H9 (cell line): Measurements from ENCODE around the gene INSIG1. TPM values are rescaled to one million over a fixed set of nuclear protein-coding genes. Genes with fewer than 3 reads are reported as not detected.

Experiments
- DNase-seq: peaks from one replicate; pipeline ENCODE4 v3.0.0-alpha.2; 2017
- H2AFZ ChIP-seq: one replicate; pipeline ENCODE4 v1.6.1; 2013; ENCODE audit warnings: mild to moderate bottlenecking, low read length, control low read depth, moderate library complexity
- H2AK5ac ChIP-seq: 2 replicates; pipeline ENCODE4 v1.6.1; 2013; ENCODE audit warnings: low read length, control low read depth, mixed read lengths; ENCODE audit not compliant: insufficient read length
- H2BK120ac ChIP-seq: one replicate; pipeline ENCODE4 v1.6.1; 2013; ENCODE audit warnings: low read depth, mild to moderate bottlenecking, low read length, control low read depth, inconsistent platforms; ENCODE audit not compliant: poor library complexity, severe bottlenecking
- H2BK12ac ChIP-seq: 2 replicates; pipeline ENCODE4 v1.6.1; 2013; ENCODE audit warnings: low read length, control low read depth, mixed read lengths, low read depth; ENCODE audit not compliant: insufficient read length
- H2BK15ac ChIP-seq: 2 replicates; pipeline ENCODE4 v1.6.1; 2013; ENCODE audit warnings: low read depth, low read length, control low read depth
- H2BK20ac ChIP-seq: one replicate; pipeline ENCODE4 v1.6.1; 2013; ENCODE audit warnings: low read depth, mild to moderate bottlenecking, low read length, control low read depth, inconsistent platforms; ENCODE audit not compliant: poor library complexity, severe bottlenecking
- H2BK5ac ChIP-seq: 2 replicates; pipeline ENCODE4 v1.6.1; 2013; ENCODE audit warnings: low read length, control low read depth, mixed read lengths; ENCODE audit not compliant: insufficient read length
- H3K14ac ChIP-seq: 2 replicates; pipeline ENCODE4 v1.6.1; 2013; ENCODE audit warnings: low read length, control low read depth; ENCODE audit not compliant: insufficient read depth
- H3K18ac ChIP-seq: 2 replicates; pipeline ENCODE4 v1.6.1; 2013; ENCODE audit warnings: low read depth, mild to moderate bottlenecking, mixed read lengths, low read length, control low read depth; ENCODE audit not compliant: insufficient read length
- H3K23ac ChIP-seq: 2 replicates; pipeline ENCODE4 v1.6.1; 2013; ENCODE audit warnings: low read length, control low read depth, mixed read lengths, low read depth; ENCODE audit not compliant: insufficient read length
- H3K23me2 ChIP-seq: 2 replicates; pipeline ENCODE4 v1.6.1; 2013; ENCODE audit warnings: low read depth, mild to moderate bottlenecking, mixed read lengths, low read length, control low read depth; ENCODE audit not compliant: insufficient read length, poor library complexity, severe bottlenecking
- H3K27ac ChIP-seq: 2 replicates; pipeline ENCODE4 v1.5.1; 2013; ENCODE audit warnings: low read length, control low read depth, mixed read lengths, low read depth; ENCODE audit not compliant: insufficient read length
- H3K27me3 ChIP-seq: 2 replicates; pipeline ENCODE4 v1.6.1; 2013; ENCODE audit warnings: low read length, control low read depth, inconsistent platforms; ENCODE audit not compliant: insufficient read depth
- H3K4ac ChIP-seq: 2 replicates; pipeline ENCODE4 v1.6.1; 2013; ENCODE audit warnings: low read depth, mild to moderate bottlenecking, control low read depth, inconsistent platforms, low read length, moderate library complexity
- H3K4me1 ChIP-seq: 2 replicates; pipeline ENCODE4 v1.6.1; 2013; ENCODE audit warnings: low read length, control low read depth, inconsistent platforms; ENCODE audit not compliant: insufficient read depth
- H3K4me2 ChIP-seq: 2 replicates; pipeline ENCODE4 v1.6.1; 2013; ENCODE audit warnings: low read length, control low read depth, mixed read lengths; ENCODE audit not compliant: insufficient read length, insufficient read depth
- H3K56ac ChIP-seq: 2 replicates; pipeline ENCODE4 v1.6.1; 2013; ENCODE audit warnings: low read depth, mild to moderate bottlenecking, mixed read lengths, low read length, control low read depth; ENCODE audit not compliant: insufficient read length
- H3K79me1 ChIP-seq: 2 replicates; pipeline ENCODE4 v1.6.1; 2013; ENCODE audit warnings: low read depth, mild to moderate bottlenecking, moderate library complexity, low read length, control low read depth, inconsistent platforms; ENCODE audit not compliant: insufficient read depth, poor library complexity, severe bottlenecking
- H3K79me2 ChIP-seq: 2 replicates; pipeline ENCODE4 v1.6.1; 2013; ENCODE audit warnings: low read length, control low read depth, inconsistent platforms; ENCODE audit not compliant: insufficient read depth
- H3K9ac ChIP-seq: 2 replicates; pipeline ENCODE4 v1.6.1; 2013; ENCODE audit warnings: low read length, control low read depth, mixed read lengths; ENCODE audit not compliant: insufficient read length; ENCODE audit errors: extremely low read depth
- H3K9me3 ChIP-seq: one replicate; pipeline ENCODE4 v1.6.1; 2013; ENCODE audit warnings: low read depth, low read length, inconsistent platforms; ENCODE audit not compliant: control insufficient read depth
- H3T11ph ChIP-seq: one replicate; pipeline ENCODE4 v1.6.1; 2013; ENCODE audit warnings: mild to moderate bottlenecking, low read length, control low read depth, inconsistent platforms
- H4K20me1 ChIP-seq: one replicate; pipeline ENCODE4 v1.6.1; 2013; ENCODE audit not compliant: control insufficient read depth, insufficient read length, insufficient read depth
- H4K5ac ChIP-seq: 2 replicates; pipeline ENCODE4 v1.6.1; 2013; ENCODE audit warnings: low read depth, mild to moderate bottlenecking, mixed read lengths, low read length, control low read depth; ENCODE audit not compliant: insufficient read length
- H4K8ac ChIP-seq: replicated peaks from 2 replicates; pipeline ENCODE4 v1.6.1; 2013; ENCODE audit warnings: low read length, control low read depth, mixed read lengths, low read depth; ENCODE audit not compliant: insufficient read length
- H4K91ac ChIP-seq: 2 replicates; pipeline ENCODE4 v1.6.1; 2013; ENCODE audit warnings: low read depth, mild to moderate bottlenecking, moderate library complexity, mixed read lengths, low read length, control low read depth; ENCODE audit not compliant: insufficient read length
- H3K27ac Mint-ChIP-seq, 3 experiments: 2 replicates in 2 of 3; 3 replicates in 1 of 3; pipeline ENCODE4 v1.8.0; 2020 to 2021; ENCODE audit warnings: mixed read lengths in 3 of 3, mild to moderate bottlenecking in 1 of 3, moderate library complexity in 1 of 3
- H3K27me3 Mint-ChIP-seq: 2 replicates; pipeline ENCODE4 v1.8.0; 2021; ENCODE audit warnings: low read depth, mild to moderate bottlenecking, moderate library complexity, mixed read lengths
- H3K36me3 Mint-ChIP-seq, 3 experiments: 2 replicates in 2 of 3; 3 replicates in 1 of 3; pipeline ENCODE4 v1.8.0; 2020 to 2021; ENCODE audit warnings: low read depth in 3 of 3, mixed read lengths in 3 of 3; ENCODE audit not compliant: insufficient read depth in 1 of 3
- H3K4me1 Mint-ChIP-seq, 2 experiments: 2 replicates each; pipeline ENCODE4 v1.8.0; 2020; ENCODE audit warnings: mixed read lengths in 2 of 2
- H3K4me3 Mint-ChIP-seq, 2 experiments: 2 replicates in 1 of 2; 3 replicates in 1 of 2; pipeline ENCODE4 v1.8.0; 2020 to 2021; ENCODE audit warnings: mild to moderate bottlenecking in 2 of 2, mixed read lengths in 2 of 2, moderate library complexity in 1 of 2
- H3K9me3 Mint-ChIP-seq, 2 experiments: 2 replicates in 1 of 2; 3 replicates in 1 of 2; pipeline ENCODE4 v1.8.0; 2020; ENCODE audit warnings: mild to moderate bottlenecking in 2 of 2, mixed read lengths in 2 of 2, moderate library complexity in 1 of 2
- CTCF ChIP-seq: fragments of 200-600 bp; sonication (generic); conservative IDR thresholded peaks from 3 replicates; pipeline ENCODE4 v1.8.0; 2021; ENCODE audit warnings: antibody characterized with exemption, mild to moderate bottlenecking
- WGBS: extraction: QIAGEN DNeasy Blood & Tissue Kit; methylation state at CpG from one replicate; pipeline ENCODE4 v1.1.7; 2013; ENCODE audit warnings: missing lambda C conversion rate, low lambda C conversion rate, mixed read lengths; ENCODE audit not compliant: insufficient read length; ENCODE audit errors: extremely low coverage; 5-methylcytosine and 5-hydroxymethylcytosine counted together
- total RNA-seq: library from RNA; stranded (reverse); gene quantifications from 2 replicates; pipeline ENCODE4 v1.2.1, GENCODE V29; 2021

INSIG1 gene
- total RNA-seq, 1 experiment from 2014 or later = 23.3 TPM

GRCh38 chr7:155356323-155357105 is 58.8 kb downstream of the INSIG1 start:
- Mint-ChIP-seq H3K4me3 (no peak overlapping the region), H3K4me1 (peaks cover 16 to 30% of the 10 kb centered on the region in 2 experiments), H3K27ac (no peak overlapping the region), H3K27me3 (peaks cover 89% of the 10 kb centered on the region), H3K36me3 (no peaks in the 10 kb centered on the region), H3K9me3 (peaks cover 0 to 9% of the 10 kb centered on the region in 2 experiments; a peak in 2 of 5 replicates)
- no peak overlapping the region for H3K4me2 ChIP-seq
- no peak overlapping the region for H3K27ac ChIP-seq
- no peak overlapping the region for H3K4ac ChIP-seq
- no peak overlapping the region for H2BK12ac ChIP-seq
- no peaks in the 10 kb centered on the region for H3K79me2 ChIP-seq
- H3K27me3 ChIP-seq = peaks cover 2% of the 10 kb centered on the region; the same call in 1 of the 2 replicates
- H2AFZ ChIP-seq = no peak overlapping the region
- no peak overlapping the region for H3K56ac ChIP-seq
- H3K9me3 ChIP-seq = no peaks in the 10 kb centered on the region
- TF ChIP-seq CTCF = peak; percentile 78
- H2BK5ac ChIP-seq = no peak overlapping the region
- peaks cover 4% of the 10 kb centered on the region for H4K20me1 ChIP-seq
- no CpG with 5 or more reads among the region's 14 CpGs for WGBS
- no peak overlapping the region for H2BK20ac ChIP-seq
- H4K91ac ChIP-seq = no peak overlapping the region
- no peaks in the 10 kb centered on the region for H3K79me1 ChIP-seq
- H3T11ph ChIP-seq = no peak overlapping the region
- no peak overlapping the region for H3K14ac ChIP-seq
- H3K23ac ChIP-seq = no peak overlapping the region
- H3K23me2 ChIP-seq = no peaks in the 10 kb centered on the region
- no peak overlapping the region for H2BK15ac ChIP-seq
- DNase-seq = peak; percentile 60
- H3K4me1 ChIP-seq = no peaks in the 10 kb centered on the region
- H4K5ac ChIP-seq = no peak overlapping the region
- H4K8ac ChIP-seq = no peak overlapping the region
- H3K18ac ChIP-seq = no peak overlapping the region
- no peak overlapping the region for H2AK5ac ChIP-seq
- H3K9ac ChIP-seq = no peak overlapping the region
- H2BK120ac ChIP-seq = no peak overlapping the region
